Panc1 (cell line): ENCODE results near the gene TRIM45.

Source experiments
- CTCF ChIP-seq: fragments of 450-650 bp; IDR thresholded peaks from 2 replicates; pipeline ENCODE4 v1.5.1; 2017; ENCODE audit warnings: mild to moderate bottlenecking
- POLR2AphosphoS5 ChIP-seq: IDR thresholded peaks from 2 replicates; pipeline ENCODE4 v1.6.1; 2012; ENCODE audit warnings: mild to moderate bottlenecking, low read depth, low read length, moderate library complexity
- REST ChIP-seq, 2 experiments: IDR thresholded peaks; 2 replicates each; pipeline ENCODE4 v1.6.1; 2011 to 2012; ENCODE audit warnings: low read depth in 2 of 2, control low read depth in 1 of 2, low read length in 1 of 2, mild to moderate bottlenecking in 1 of 2, moderate library complexity in 1 of 2; ENCODE audit not compliant: insufficient read depth in 1 of 2
- SIN3A ChIP-seq: IDR thresholded peaks from 2 replicates; pipeline ENCODE4 v1.6.1; 2012; ENCODE audit warnings: low read depth, mild to moderate bottlenecking, low read length, moderate library complexity, borderline replicate concordance; ENCODE audit not compliant: insufficient read depth
- TCF7L2 ChIP-seq: IDR thresholded peaks from 2 replicates; pipeline ENCODE4 v1.6.1; 2011; ENCODE audit warnings: mild to moderate bottlenecking, low read depth, low read length, inconsistent platforms

GRCh38 chr1:117162816-117163215 lies 41.3 kb upstream of the TRIM45 start:
- TF ChIP-seq CTCF (no peak), POLR2AphosphoS5 (no peak), REST (IDR thresholded peaks at IDR 0.05; ENCODE audit: insufficient read depth in 1 of 2, low read depth in 2 of 2, low read length in 1 of 2) (no peak), SIN3A (no peak), TCF7L2 (no peak)
